ENCODE results near the gene ASPSCR1.

ASPSCR1 gene

DNA sequence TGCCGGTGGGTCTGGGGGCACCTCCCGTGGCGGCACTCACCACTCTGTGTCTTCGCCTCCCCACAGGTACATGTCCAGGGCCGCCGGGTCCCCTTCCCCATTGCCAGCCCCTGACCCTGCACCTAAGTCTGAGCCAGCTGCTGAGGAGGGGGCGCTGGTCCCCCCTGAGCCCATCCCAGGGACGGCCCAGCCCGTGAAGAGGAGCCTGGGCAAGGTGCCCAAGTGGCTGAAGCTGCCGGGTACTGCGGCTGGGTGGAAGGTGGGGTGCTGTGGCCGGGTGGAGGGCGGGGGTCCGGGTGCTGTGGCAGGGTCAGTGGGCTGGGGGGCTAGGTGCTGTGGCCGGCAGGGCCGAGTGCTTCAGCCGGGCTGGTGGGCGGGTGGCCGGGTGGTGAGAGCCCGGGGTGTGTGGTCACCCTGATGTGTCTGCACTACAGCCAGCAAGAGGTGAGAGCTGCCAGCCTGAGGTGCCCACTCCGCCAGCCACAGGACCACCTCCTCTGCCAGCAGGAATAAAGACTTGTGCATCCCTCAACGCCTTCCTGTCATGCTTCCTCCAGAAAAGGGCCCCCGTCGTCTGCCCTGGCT is 39.5 kb downstream of the ASPSCR1 start:
- Histone ChIP-seq H4K20me1 (ENCODE audit: low read depth, low read length) (no peaks in the 10 kb centered on the region), H3F3A (ENCODE audit: insufficient read depth) (0 out of 2 replicates have a peak, but pooled peaks cover 4% of the 10 kb centered on the region), H3K4me2 (ENCODE audit: low read depth, low read length, poor library complexity, severe bottlenecking) (no peak overlapping the region), H3K27ac (ENCODE audit: low read depth, low read length) (peak overlapping the region; percentile 24; the same call in 1 of the 2 replicates), H3K79me2 (ENCODE audit: insufficient read depth, low read length) (peaks cover 8% of the 10 kb centered on the region), H3K36me3 (ENCODE audit: low read length) (no peaks in the 10 kb centered on the region), H3K9me2 (replicated peaks; ENCODE audit: insufficient read depth, low read length) (no peaks in the 10 kb centered on the region), H3K9ac (ENCODE audit: low read length) (no peak overlapping the region), H2AFZ (ENCODE audit: low read depth, low read length, severe bottlenecking) (no peak overlapping the region), H3K4me3 (ENCODE audit: insufficient read depth, low read length, poor library complexity, severe bottlenecking) (no peak overlapping the region), H3K9me3 (ENCODE audit: insufficient read depth, low read length) (no peaks in the 10 kb centered on the region), H3K27me3 (ENCODE audit: low read length) (no peaks in the 10 kb centered on the region)
- TF ChIP-seq, protein P1, sequence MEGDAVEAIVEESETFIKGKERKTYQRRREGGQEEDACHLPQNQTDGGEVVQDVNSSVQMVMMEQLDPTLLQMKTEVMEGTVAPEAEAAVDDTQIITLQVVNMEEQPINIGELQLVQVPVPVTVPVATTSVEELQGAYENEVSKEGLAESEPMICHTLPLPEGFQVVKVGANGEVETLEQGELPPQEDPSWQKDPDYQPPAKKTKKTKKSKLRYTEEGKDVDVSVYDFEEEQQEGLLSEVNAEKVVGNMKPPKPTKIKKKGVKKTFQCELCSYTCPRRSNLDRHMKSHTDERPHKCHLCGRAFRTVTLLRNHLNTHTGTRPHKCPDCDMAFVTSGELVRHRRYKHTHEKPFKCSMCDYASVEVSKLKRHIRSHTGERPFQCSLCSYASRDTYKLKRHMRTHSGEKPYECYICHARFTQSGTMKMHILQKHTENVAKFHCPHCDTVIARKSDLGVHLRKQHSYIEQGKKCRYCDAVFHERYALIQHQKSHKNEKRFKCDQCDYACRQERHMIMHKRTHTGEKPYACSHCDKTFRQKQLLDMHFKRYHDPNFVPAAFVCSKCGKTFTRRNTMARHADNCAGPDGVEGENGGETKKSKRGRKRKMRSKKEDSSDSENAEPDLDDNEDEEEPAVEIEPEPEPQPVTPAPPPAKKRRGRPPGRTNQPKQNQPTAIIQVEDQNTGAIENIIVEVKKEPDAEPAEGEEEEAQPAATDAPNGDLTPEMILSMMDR (IDR thresholded peaks at IDR 0.05; ENCODE audit: insufficient read depth, low read length, poor library complexity, severe bottlenecking): no peak
- TF ChIP-seq EZH2phosphoT487 (conservative IDR thresholded peaks at IDR 0.05; ENCODE audit: low read length): no peak

GRCh38 chr17:82017612-82018151 is 40.3 kb downstream of the ASPSCR1 start:
- H2AFZ ChIP-seq (ENCODE audit: low read depth, low read length, severe bottlenecking): no peak overlapping the region
- H3F3A ChIP-seq (ENCODE audit: insufficient read depth): 0 out of 2 replicates have a peak, but pooled peaks cover 6% of the 10 kb centered on the region
- H3K9me2 ChIP-seq (replicated peaks; ENCODE audit: insufficient read depth, low read length): no peaks in the 10 kb centered on the region
- no peaks in the 10 kb centered on the region for H3K9me3 ChIP-seq (ENCODE audit: insufficient read depth, low read length)
- H3K79me2 ChIP-seq (ENCODE audit: insufficient read depth, low read length): peaks cover 15% of the 10 kb centered on the region
- H4K20me1 ChIP-seq (ENCODE audit: low read depth, low read length): no peaks in the 10 kb centered on the region
- H3K4me3 ChIP-seq (ENCODE audit: insufficient read depth, low read length, poor library complexity, severe bottlenecking): no peak overlapping the region
- TF ChIP-seq, protein P1 (IDR thresholded peaks at IDR 0.05; ENCODE audit: insufficient read depth, low read length, poor library complexity, severe bottlenecking): no peak
- TF ChIP-seq EZH2phosphoT487 (conservative IDR thresholded peaks at IDR 0.05; ENCODE audit: low read length): no peak
- no peak overlapping the region for H3K4me2 ChIP-seq (ENCODE audit: low read depth, low read length, poor library complexity, severe bottlenecking)
- H3K36me3 ChIP-seq (ENCODE audit: low read length): no peaks in the 10 kb centered on the region
- peak overlapping the region; percentile 24 for H3K27ac ChIP-seq (ENCODE audit: low read depth, low read length)
- no peaks in the 10 kb centered on the region for H3K27me3 ChIP-seq (ENCODE audit: low read length)
- no peak overlapping the region for H3K9ac ChIP-seq (ENCODE audit: low read length)

DNA sequence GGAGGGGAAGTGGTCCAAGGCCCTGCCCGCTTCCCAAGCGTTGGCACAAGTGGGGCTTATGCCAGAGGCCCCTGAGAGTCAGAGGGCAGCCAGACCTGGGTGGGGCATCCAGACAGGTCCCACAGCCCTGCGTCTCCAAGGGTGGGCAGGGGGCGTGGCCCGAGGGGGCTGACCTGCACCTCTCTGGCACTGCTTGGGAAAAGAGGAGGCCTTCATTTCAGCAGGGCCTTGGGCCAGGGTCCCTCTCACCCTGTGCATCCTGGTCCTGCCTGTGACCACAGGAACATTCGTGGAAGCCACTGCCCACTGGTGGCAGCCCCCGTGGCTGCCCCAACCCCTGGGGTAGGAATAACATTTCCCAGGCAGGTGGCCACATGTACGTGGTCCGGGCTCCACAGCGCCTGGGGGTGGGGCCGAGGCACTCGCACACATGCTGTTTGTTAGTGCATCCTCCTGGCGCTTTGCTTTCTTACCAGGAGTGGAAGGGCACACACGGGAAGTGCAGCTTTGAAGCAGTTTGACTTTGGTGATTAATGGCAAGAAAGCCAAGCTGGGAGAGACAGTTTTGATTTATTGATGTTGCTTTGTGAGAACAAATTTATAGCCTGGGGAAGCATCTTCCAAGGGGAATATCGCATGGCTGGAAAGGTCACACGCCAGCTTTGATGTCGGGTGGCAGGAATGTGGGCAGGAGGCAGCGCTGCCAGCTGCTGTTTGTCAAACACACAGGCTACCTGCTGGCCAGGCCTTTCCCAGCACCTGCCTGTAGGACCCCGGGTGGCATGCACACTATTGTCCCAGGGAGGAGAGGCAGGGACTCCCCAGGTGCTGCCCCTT is 40.9 kb downstream of the ASPSCR1 start:
- no peaks in the 10 kb centered on the region for H3K36me3 ChIP-seq (ENCODE audit: low read length)
- H3K27me3 ChIP-seq (ENCODE audit: low read length): no peaks in the 10 kb centered on the region
- no peak overlapping the region for H3K27ac ChIP-seq (ENCODE audit: low read depth, low read length)
- H3K4me3 ChIP-seq (ENCODE audit: insufficient read depth, low read length, poor library complexity, severe bottlenecking): no peak overlapping the region
- H3K9me3 ChIP-seq (ENCODE audit: insufficient read depth, low read length): no peaks in the 10 kb centered on the region
- no peaks in the 10 kb centered on the region for H4K20me1 ChIP-seq (ENCODE audit: low read depth, low read length)
- TF ChIP-seq EZH2phosphoT487 (conservative IDR thresholded peaks at IDR 0.05; ENCODE audit: low read length): no peak
- TF ChIP-seq, protein P1 (IDR thresholded peaks at IDR 0.05; ENCODE audit: insufficient read depth, low read length, poor library complexity, severe bottlenecking): no peak
- H3K4me2 ChIP-seq (ENCODE audit: low read depth, low read length, poor library complexity, severe bottlenecking): no peak overlapping the region
- 0 out of 2 replicates have a peak, but pooled peaks cover 6% of the 10 kb centered on the region for H3F3A ChIP-seq (ENCODE audit: insufficient read depth)
- no peaks in the 10 kb centered on the region for H3K9me2 ChIP-seq (replicated peaks; ENCODE audit: insufficient read depth, low read length)
- H3K79me2 ChIP-seq (ENCODE audit: insufficient read depth, low read length): peaks cover 15% of the 10 kb centered on the region
- H3K9ac ChIP-seq (ENCODE audit: low read length): no peak overlapping the region
- H2AFZ ChIP-seq (ENCODE audit: low read depth, low read length, severe bottlenecking): no peak overlapping the region

Measured in SU-DHL-6 (cell line).